ENCODE results near the gene SRSF10.

SRSF10 gene

DNA sequence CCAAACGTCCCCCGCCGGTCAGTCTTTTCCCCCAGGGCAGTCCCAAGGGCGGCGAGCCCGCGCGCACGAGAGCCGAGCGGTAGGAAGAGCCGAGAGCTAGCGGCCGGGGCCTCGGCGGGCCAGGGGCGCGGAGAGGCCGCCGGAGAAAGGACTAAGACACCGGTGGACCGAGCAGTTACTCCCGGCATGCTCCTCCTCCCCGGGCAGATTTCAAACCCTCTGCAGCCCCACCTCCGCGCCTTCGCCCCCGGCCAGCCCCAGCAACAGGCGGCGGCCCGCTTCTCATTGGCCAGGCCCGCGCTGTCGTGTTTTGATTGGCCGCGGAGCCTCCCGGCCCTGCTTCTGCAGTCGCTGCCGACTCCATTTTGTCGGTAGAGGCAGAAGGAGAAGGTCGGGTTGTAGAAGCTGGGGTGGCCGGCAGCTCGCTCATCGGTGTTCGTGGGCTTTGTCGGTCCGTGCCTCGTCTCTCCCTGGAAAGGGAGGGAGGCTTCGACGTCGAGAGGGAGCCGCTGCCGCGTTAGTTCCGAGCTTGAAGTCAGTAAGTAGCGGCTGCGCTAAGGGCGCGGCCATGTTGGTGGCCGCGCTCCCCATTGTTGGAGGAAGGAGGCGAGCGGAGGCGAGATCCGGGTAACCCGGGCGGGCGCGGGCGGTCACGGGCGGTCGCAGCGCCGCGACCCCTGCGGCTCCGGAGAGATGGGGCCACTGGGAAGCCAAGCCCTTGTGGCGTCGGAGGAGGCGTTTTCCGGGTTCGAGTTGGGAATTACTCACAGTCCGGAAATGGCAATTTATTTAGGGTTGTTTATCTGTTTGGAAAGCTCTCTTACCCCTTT, 20.5 kb downstream of the SRSF10 start, which contains the start of gene PNRC2 (continued):
- TF ChIP-seq, protein P1, sequence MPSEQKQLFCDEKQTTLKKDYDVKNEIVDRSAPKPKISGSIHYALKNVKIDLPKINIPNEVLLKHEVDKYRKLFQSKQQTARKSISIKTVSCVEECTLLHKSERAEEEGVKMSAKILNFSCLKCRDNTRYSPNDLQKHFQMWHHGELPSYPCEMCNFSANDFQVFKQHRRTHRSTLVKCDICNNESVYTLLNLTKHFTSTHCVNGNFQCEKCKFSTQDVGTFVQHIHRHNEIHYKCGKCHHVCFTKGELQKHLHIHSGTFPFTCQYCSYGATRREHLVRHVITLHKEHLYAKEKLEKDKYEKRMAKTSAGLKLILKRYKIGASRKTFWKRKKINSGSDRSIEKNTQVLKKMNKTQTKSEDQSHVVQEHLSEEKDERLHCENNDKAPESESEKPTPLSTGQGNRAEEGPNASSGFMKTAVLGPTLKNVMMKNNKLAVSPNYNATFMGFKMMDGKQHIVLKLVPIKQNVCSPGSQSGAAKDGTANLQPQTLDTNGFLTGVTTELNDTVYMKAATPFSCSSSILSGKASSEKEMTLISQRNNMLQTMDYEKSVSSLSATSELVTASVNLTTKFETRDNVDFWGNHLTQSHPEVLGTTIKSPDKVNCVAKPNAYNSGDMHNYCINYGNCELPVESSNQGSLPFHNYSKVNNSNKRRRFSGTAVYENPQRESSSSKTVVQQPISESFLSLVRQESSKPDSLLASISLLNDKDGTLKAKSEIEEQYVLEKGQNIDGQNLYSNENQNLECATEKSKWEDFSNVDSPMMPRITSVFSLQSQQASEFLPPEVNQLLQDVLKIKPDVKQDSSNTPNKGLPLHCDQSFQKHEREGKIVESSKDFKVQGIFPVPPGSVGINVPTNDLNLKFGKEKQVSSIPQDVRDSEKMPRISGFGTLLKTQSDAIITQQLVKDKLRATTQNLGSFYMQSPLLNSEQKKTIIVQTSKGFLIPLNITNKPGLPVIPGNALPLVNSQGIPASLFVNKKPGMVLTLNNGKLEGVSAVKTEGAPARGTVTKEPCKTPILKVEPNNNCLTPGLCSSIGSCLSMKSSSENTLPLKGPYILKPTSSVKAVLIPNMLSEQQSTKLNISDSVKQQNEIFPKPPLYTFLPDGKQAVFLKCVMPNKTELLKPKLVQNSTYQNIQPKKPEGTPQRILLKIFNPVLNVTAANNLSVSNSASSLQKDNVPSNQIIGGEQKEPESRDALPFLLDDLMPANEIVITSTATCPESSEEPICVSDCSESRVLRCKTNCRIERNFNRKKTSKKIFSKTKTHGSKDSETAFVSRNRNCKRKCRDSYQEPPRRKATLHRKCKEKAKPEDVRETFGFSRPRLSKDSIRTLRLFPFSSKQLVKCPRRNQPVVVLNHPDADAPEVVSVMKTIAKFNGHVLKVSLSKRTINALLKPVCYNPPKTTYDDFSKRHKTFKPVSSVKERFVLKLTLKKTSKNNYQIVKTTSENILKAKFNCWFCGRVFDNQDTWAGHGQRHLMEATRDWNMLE (tag by site-specific recombination; conservative IDR thresholded peaks at IDR 0.05; ENCODE audit: low read depth) = no peak
- TF ChIP-seq ZNF24 (tag by site-specific recombination; IDR thresholded peaks at IDR 0.05) (no peak), MZF1 (tag by site-specific recombination; IDR thresholded peaks at IDR 0.05; ENCODE audit: borderline replicate concordance) (peak; percentile 62; the same call in 1 of the 2 replicates), GLIS1 (tag by site-specific recombination; IDR thresholded peaks at IDR 0.05) (peak; percentile 65), KLF8 (tag by site-specific recombination; IDR thresholded peaks at IDR 0.05) (0 out of 2 replicates have a peak, but pooled peaks have one; percentile 18), ZNF416 (tag by site-specific recombination; IDR thresholded peaks at IDR 0.05) (no peak), ZFHX2 (tag by site-specific recombination; conservative IDR thresholded peaks at IDR 0.05) (peak; percentile 83), ZNF266 (tag by site-specific recombination; IDR thresholded peaks at IDR 0.05; ENCODE audit: low read depth) (no peak), ZNF830 (tag by site-specific recombination; IDR thresholded peaks at IDR 0.05; ENCODE audit: low read depth) (no peak), ZBTB20 (tag by site-specific recombination; IDR thresholded peaks at IDR 0.05) (peak; percentile 76), ZNF521 (tag by site-specific recombination; IDR thresholded peaks at IDR 0.05) (no peak), ZNF292 (tag by site-specific recombination; IDR thresholded peaks at IDR 0.05; ENCODE audit: borderline replicate concordance, low read depth) (no peak), ZBTB7A (tag by site-specific recombination; IDR thresholded peaks at IDR 0.05; ENCODE audit: low read depth) (no peak), ZNF133 (tag by site-specific recombination; IDR thresholded peaks at IDR 0.05) (no peak), GFI1B (tag by site-specific recombination; IDR thresholded peaks at IDR 0.05) (no peak), HOXA7 (CRISPR knock-in tag; IDR thresholded peaks at IDR 0.05; ENCODE audit: borderline replicate concordance) (no peak)
- TF ChIP-seq, protein P2, sequence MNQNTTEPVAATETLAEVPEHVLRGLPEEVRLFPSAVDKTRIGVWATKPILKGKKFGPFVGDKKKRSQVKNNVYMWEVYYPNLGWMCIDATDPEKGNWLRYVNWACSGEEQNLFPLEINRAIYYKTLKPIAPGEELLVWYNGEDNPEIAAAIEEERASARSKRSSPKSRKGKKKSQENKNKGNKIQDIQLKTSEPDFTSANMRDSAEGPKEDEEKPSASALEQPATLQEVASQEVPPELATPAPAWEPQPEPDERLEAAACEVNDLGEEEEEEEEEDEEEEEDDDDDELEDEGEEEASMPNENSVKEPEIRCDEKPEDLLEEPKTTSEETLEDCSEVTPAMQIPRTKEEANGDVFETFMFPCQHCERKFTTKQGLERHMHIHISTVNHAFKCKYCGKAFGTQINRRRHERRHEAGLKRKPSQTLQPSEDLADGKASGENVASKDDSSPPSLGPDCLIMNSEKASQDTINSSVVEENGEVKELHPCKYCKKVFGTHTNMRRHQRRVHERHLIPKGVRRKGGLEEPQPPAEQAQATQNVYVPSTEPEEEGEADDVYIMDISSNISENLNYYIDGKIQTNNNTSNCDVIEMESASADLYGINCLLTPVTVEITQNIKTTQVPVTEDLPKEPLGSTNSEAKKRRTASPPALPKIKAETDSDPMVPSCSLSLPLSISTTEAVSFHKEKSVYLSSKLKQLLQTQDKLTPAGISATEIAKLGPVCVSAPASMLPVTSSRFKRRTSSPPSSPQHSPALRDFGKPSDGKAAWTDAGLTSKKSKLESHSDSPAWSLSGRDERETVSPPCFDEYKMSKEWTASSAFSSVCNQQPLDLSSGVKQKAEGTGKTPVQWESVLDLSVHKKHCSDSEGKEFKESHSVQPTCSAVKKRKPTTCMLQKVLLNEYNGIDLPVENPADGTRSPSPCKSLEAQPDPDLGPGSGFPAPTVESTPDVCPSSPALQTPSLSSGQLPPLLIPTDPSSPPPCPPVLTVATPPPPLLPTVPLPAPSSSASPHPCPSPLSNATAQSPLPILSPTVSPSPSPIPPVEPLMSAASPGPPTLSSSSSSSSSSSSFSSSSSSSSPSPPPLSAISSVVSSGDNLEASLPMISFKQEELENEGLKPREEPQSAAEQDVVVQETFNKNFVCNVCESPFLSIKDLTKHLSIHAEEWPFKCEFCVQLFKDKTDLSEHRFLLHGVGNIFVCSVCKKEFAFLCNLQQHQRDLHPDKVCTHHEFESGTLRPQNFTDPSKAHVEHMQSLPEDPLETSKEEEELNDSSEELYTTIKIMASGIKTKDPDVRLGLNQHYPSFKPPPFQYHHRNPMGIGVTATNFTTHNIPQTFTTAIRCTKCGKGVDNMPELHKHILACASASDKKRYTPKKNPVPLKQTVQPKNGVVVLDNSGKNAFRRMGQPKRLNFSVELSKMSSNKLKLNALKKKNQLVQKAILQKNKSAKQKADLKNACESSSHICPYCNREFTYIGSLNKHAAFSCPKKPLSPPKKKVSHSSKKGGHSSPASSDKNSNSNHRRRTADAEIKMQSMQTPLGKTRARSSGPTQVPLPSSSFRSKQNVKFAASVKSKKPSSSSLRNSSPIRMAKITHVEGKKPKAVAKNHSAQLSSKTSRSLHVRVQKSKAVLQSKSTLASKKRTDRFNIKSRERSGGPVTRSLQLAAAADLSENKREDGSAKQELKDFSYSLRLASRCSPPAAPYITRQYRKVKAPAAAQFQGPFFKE (tag by site-specific recombination; IDR thresholded peaks at IDR 0.05; ENCODE audit: borderline replicate concordance) = no peak
- TF ChIP-seq, protein P3, sequence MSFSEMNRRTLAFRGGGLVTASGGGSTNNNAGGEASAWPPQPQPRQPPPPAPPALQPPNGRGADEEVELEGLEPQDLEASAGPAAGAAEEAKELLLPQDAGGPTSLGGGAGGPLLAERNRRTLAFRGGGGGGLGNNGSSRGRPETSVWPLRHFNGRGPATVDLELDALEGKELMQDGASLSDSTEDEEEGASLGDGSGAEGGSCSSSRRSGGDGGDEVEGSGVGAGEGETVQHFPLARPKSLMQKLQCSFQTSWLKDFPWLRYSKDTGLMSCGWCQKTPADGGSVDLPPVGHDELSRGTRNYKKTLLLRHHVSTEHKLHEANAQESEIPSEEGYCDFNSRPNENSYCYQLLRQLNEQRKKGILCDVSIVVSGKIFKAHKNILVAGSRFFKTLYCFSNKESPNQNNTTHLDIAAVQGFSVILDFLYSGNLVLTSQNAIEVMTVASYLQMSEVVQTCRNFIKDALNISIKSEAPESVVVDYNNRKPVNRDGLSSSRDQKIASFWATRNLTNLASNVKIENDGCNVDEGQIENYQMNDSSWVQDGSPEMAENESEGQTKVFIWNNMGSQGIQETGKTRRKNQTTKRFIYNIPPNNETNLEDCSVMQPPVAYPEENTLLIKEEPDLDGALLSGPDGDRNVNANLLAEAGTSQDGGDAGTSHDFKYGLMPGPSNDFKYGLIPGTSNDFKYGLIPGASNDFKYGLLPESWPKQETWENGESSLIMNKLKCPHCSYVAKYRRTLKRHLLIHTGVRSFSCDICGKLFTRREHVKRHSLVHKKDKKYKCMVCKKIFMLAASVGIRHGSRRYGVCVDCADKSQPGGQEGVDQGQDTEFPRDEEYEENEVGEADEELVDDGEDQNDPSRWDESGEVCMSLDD (tag by site-specific recombination; IDR thresholded peaks at IDR 0.05) = peak; percentile 79
- TF ChIP-seq, protein P4, sequence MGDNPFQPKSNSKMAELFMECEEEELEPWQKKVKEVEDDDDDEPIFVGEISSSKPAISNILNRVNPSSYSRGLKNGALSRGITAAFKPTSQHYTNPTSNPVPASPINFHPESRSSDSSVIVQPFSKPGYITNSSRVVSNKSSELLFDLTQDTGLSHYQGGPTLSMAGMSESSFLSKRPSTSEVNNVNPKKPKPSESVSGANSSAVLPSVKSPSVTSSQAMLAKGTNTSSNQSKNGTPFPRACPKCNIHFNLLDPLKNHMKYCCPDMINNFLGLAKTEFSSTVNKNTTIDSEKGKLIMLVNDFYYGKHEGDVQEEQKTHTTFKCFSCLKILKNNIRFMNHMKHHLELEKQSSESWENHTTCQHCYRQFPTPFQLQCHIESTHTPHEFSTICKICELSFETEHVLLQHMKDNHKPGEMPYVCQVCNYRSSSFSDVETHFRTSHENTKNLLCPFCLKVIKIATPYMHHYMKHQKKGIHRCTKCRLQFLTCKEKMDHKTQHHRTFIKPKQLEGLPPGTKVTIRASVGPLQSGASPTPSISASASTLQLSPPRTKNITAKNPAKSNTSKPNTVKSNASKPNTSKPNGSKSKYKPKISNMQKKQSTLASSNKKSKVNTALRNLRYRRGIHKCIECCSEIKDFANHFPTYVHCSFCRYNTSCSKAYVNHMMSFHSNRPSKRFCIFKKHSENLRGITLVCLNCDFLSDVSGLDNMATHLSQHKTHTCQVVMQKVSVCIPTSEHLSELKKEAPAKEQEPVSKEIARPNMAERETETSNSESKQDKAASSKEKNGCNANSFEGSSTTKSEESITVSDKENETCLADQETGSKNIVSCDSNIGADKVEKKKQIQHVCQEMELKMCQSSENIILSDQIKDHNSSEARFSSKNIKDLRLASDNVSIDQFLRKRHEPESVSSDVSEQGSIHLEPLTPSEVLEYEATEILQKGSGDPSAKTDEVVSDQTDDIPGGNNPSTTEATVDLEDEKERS (tag by site-specific recombination; IDR thresholded peaks at IDR 0.05) = no peak
- TF ChIP-seq, protein P5, sequence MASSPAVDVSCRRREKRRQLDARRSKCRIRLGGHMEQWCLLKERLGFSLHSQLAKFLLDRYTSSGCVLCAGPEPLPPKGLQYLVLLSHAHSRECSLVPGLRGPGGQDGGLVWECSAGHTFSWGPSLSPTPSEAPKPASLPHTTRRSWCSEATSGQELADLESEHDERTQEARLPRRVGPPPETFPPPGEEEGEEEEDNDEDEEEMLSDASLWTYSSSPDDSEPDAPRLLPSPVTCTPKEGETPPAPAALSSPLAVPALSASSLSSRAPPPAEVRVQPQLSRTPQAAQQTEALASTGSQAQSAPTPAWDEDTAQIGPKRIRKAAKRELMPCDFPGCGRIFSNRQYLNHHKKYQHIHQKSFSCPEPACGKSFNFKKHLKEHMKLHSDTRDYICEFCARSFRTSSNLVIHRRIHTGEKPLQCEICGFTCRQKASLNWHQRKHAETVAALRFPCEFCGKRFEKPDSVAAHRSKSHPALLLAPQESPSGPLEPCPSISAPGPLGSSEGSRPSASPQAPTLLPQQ (tag by site-specific recombination; IDR thresholded peaks at IDR 0.05) = peak; percentile 77
